ENCODE results near the gene HNRNPA1. TPM values are rescaled to one million over a fixed set of nuclear protein-coding genes. Genes with fewer than 3 reads are reported as not detected.
"Not testable (repeated sequence)": the region's sequence is repeated elsewhere in the genome, so short reads cannot be mapped to it uniquely, and the experiment has no call there.

The HNRNPA1 gene
- total RNA-seq, 1 donor from 2014 or later, result 1,064 TPM

- TF ChIP-seq, protein P1, sequence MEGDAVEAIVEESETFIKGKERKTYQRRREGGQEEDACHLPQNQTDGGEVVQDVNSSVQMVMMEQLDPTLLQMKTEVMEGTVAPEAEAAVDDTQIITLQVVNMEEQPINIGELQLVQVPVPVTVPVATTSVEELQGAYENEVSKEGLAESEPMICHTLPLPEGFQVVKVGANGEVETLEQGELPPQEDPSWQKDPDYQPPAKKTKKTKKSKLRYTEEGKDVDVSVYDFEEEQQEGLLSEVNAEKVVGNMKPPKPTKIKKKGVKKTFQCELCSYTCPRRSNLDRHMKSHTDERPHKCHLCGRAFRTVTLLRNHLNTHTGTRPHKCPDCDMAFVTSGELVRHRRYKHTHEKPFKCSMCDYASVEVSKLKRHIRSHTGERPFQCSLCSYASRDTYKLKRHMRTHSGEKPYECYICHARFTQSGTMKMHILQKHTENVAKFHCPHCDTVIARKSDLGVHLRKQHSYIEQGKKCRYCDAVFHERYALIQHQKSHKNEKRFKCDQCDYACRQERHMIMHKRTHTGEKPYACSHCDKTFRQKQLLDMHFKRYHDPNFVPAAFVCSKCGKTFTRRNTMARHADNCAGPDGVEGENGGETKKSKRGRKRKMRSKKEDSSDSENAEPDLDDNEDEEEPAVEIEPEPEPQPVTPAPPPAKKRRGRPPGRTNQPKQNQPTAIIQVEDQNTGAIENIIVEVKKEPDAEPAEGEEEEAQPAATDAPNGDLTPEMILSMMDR (conservative IDR thresholded peaks at IDR 0.05; ENCODE audit: low read depth, low read length), result no peak
- H3K4me3 ChIP-seq (ENCODE audit: low read depth, low read length), result no peak overlapping the region
- no peak for DNase-seq (ENCODE audit: low read depth)
Measured at GRCh38 chr12:54272214-54272613, 8.3 kb upstream of the HNRNPA1 start.

DNA sequence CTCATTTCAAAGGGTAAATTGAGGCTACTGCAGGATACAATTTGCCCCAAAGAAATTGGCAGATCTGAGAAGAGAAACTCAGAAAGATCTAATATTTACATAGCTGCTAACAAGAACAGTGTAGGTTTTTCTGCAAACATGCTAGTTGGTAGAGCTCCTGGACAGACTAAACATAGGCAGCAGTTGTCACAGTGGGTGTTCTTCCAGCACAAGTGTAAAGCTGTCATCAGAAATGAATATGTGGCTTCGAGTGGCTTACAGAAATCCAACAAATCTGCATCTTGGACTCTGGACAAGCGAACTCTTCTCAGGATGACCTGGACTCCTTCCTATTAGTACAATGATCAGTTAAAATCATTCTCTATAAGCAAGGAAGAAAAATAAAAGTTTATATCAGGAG is 6.5 kb upstream of the HNRNPA1 start:
- H3K4me3 ChIP-seq (ENCODE audit: low read depth, low read length), result no peak overlapping the region
- TF ChIP-seq, protein P1 (conservative IDR thresholded peaks at IDR 0.05; ENCODE audit: low read depth, low read length), result no peak
- no peak for DNase-seq (ENCODE audit: low read depth)

- TF ChIP-seq, protein P1 (conservative IDR thresholded peaks at IDR 0.05; ENCODE audit: low read depth, low read length), result no peak
- H3K4me3 ChIP-seq (ENCODE audit: low read depth, low read length), result no peak overlapping the region
- DNase-seq (ENCODE audit: low read depth), result no peak
Measured at GRCh38 chr12:54276368-54276767, 4.2 kb upstream of the HNRNPA1 start.

DNA sequence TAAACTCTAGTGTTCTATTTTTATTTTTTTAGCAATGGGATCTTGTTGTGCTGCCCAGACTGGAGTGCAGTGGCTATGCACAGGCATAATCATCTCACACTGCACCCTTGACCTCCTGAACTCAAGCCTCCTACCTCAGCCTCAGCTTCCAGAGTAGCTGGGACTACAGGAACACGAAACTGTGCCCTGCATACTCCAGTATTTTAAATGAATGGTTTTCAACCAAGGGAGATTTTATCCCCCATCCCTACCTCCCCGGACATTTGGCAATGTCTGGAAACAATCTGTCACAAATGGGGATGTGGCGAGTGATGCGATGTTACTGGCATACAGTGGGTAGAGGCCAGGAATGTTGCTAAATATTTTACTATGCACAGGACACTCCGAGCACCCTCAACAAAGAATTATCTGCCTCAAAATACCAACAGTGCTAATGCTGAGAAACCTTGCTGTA is 2.7 kb upstream of the HNRNPA1 start:
- DNase-seq (ENCODE audit: low read depth), result no peak
- TF ChIP-seq, protein P1 (conservative IDR thresholded peaks at IDR 0.05; ENCODE audit: low read depth, low read length), result no peak
- H3K4me3 ChIP-seq (ENCODE audit: low read depth, low read length), result peak overlapping the region; percentile 90

GRCh38 chr12:54279227-54279631 is 1.3 kb upstream of the HNRNPA1 start:
- TF ChIP-seq, protein P1 (conservative IDR thresholded peaks at IDR 0.05; ENCODE audit: low read depth, low read length), result no peak
- H3K4me3 ChIP-seq (ENCODE audit: low read depth, low read length), result peak overlapping the region; percentile 90
- DNase-seq (ENCODE audit: low read depth), result no peak

GRCh38 chr12:54279632-54280467 is 676 bp upstream of the HNRNPA1 start, which contains the start of gene CBX5:
TSS of gene CBX5 (minus strand) at chr12:54280122. CDS start at chr12:54257650, 22,472 bp downstream.
- peak within 1 kb of the TSS; percentile 90 for H3K4me3 ChIP-seq (ENCODE audit: low read depth, low read length)
- TF ChIP-seq, protein P1 (conservative IDR thresholded peaks at IDR 0.05; ENCODE audit: low read depth, low read length), result no peak

GRCh38 chr12:54281261-54281638 is 724 bp downstream of the HNRNPA1 start:
- DNase-seq (ENCODE audit: low read depth), result not testable (repeated sequence)
- peak overlapping the region; percentile 90 for H3K4me3 ChIP-seq (ENCODE audit: low read depth, low read length)

More at GRCh38 chr12:54279632-54280467, 676 bp upstream of the HNRNPA1 start, which contains the start of gene CBX5:
- DNase-seq (ENCODE audit: low read depth), result peak; percentile 98

GRCh38 chr12:54281694-54282093 is 1.2 kb downstream of the HNRNPA1 start:
- DNase-seq (ENCODE audit: low read depth), result not testable (repeated sequence)
- peak overlapping the region; percentile 90 for H3K4me3 ChIP-seq (ENCODE audit: low read depth, low read length)

Measured in epithelial cell of proximal tubule (primary cell).